CD4-positive, alpha-beta T cell treated with Interleukin-6 at 100 ng/mL for 8 hours (primary cell): ENCODE results near the gene RPL28.

Source experiments
- DNase-seq: peaks from one replicate; pipeline ENCODE4 v3.0.0-alpha.2; 2020; ENCODE audit warnings: mixed read lengths, low spot score

RPL28 gene

DNA sequence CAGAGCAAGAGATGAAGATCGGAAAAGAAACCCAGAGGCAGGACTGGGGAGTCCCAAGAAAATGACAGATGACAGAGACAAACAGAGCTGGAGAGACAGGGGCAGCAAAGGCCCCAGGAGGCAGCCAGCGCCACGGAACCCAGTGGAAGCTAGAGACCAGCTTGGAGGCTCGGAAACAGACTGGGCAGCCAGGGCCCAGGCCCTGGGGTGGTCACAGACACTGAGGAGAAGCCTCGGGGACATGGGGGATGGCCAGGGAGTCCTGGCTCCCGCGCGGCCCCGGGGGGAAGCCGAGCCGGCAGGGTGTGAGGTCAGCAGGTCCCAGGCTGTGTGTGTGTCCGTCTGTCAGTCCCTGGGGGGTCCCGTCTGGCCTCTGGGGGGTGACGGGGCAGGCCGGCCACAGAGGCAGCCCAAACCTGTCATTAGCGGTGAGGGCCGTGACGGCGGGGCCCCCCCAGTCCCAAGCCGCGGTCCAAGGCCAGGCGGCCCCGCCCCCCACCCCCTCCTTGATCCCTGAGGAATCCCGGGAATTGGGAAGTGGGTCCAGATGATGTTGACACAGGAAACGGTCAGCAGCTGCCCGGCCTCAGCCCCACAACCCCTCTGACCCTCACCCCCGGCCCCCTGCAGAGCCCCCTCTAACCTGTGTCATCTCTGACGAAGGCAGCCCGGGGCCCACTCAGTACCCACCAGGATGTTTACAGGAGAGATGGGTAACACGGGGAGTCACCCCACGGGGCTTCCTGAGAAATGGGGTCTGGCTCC is 11.6 kb upstream of the RPL28 start:
- no peak for DNase-seq

DNA sequence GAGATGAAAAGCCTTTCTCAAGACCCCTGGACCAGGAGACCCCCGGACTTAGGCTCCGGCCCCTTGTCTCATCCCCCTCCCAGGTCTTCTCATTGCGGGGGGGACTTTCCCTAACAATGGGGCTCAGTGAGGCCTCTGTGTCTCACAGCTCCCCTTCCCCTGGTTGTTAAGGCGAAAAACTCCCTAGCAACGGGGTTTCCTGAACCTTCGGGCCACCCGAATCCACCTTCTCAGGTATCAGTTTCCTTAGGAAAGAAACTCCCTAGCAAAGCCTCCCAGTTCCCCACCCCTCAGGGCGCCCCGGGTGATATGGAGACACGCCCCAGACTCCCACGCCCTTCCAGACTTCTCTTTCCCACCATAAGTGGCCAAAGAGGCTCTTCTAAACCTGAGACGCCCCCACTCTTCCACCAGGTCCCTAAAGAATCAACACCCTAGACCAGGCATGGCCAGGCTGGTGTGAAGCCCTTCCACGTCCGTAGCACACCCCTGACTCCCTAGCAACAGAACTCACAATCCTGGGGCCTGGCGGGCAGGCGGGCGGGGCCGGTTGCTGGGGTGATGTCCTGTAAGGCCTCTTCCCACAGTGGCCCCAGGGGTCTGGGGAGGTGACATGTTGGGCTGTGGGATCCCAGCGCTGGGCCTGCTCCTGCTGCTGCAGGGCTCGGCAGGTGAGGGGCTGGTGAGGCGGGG is 9.3 kb upstream of the RPL28 start, which contains the start of gene TMEM190:
TSS of gene TMEM190 (plus strand) at position 586 of the 693 bp plus-strand sequence. CDS start at position 614, 28 bp downstream.
- DNase-seq: no peak

DNA sequence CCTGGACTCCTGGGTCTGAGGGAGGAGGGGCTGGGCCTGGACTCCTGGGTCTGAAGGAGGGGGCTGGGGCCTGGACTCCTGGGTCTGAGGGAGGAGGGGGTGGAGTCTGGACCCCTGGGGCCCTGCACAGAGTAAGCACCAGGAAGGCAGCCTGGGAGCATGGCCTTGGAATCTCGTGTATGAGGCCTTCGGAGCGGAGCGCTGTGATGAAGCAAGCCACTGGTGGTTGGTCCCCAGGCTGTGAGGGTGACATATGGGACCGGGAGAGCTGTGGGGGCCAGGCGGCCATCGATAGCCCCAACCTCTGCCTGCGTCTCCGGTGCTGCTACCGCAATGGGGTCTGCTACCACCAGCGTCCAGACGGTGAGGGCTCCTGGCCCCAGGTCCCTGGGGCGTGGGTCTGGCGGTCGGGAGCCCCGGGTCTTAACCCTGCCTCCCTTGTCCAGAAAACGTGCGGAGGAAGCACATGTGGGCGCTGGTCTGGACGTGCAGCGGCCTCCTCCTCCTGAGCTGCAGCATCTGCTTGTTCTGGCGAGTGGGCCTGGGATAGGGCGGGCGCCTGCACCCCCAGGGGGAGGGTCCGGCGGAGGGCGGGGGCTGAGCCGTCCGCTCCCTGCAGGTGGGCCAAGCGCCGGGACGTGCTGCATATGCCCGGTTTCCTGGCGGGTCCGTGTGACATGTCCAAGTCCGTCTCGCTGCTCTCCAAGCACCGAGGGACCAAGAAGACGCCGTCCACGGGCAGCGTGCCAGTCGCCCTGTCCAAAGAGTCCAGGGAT is 8.2 kb upstream of the RPL28 start:
- no peak for DNase-seq

DNA sequence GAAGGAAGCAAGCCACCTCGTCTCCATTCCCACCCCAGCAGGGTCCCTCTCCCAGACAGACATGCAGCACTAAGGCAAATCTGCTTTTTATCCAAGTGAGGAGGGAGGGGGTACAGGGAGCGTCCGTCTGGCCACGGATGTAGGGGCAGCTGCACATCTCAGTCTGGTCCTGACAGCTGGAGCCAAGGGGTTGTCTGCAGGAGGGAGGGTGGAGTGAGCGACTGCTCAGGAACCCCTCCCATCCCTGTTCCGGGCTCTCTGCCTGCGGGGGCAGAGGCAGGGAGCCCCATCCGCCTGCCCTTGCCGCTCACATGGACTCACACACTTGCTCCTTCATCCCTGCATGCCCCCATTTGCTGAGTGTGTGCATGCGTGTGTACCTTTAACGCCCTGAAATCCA is 6.6 kb upstream of the RPL28 start:
- DNase-seq: no peak

DNA sequence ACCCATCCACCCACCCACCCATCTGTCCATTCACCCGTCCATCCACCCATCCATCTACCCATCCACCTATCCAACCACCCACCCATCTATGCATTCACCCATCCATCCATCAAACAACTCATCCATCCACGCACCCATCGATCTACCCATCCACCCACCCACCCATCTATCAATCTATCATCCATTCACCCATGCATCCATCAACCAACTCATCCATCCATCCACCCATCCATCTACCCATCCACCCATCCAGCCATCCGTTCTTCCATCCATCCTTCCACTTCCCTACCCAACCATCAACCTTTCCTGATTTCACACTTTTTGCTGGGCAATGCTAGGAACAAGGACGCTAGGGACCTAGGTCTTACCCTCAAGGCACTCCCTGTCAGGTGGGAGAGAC is 3.7 kb upstream of the RPL28 start:
- no peak for DNase-seq

DNA sequence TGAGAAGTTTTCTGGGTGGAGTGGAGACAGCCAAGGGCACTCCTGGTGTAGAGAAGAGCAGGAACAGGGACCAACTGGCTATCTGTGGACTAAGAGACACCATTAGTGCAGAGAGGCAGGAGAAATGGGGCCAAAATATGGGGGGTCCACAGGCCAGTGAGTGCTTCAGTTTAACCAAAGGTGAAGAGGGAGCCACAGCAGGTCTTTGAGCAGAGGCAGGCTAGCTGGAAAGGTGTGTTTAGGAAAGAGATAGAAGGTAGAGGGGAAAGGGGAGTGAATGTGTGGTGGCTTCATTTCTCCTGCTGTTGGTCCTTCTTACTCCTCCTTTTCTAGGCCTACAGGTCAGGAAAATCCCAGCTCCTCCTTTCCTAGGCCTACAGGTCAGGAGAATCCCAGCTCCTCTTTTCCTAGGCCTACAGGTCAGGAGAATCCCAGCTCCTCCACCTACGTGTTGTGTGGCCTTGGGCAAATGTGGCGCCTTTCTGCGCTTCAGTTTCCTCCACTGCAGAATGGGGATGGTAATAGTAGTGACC is 3.1 kb upstream of the RPL28 start:
- no peak for DNase-seq

DNA sequence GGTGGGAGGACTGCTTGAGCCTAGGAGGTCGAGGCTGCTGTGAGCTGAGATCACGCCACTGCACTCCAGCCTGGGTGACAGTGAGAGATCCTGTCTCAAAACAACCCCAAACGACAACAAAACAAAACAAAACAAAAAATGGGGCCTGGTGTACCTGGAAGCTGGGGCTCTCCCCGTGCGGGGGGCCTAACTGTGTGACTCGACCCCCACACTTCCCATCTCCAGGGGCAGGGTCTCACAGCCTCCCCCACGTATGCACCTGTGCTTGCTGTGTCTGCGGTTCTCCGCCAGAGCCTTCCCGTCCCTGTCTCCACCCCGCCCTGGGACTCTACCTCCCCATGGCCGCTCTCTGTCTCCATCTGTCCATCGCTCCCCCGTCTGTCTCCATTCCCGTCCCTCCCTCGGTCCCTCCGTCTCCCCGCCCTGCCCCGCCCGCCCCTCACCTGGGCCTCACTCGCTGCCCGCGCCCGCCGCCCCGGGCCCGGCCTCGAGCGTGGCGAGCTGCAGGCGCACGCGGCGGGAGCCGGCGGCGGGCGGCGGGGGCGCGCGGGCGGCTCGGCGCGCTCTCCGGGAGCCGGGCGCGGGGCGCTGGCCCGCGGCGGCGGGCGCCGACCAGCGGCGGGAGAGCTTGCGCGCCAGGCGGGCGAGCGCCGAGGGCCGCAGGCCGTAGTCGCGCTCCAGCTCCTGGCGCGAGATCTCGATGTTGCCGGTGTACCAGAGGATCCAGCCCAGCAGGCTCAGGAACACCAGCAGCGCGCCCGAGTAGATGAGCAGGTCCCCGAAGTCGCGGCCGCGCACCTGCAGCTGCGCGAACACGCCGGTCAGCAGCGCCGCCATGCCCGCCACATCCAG is 2.2 kb upstream of the RPL28 start:
- peak; percentile 17 for DNase-seq

DNA sequence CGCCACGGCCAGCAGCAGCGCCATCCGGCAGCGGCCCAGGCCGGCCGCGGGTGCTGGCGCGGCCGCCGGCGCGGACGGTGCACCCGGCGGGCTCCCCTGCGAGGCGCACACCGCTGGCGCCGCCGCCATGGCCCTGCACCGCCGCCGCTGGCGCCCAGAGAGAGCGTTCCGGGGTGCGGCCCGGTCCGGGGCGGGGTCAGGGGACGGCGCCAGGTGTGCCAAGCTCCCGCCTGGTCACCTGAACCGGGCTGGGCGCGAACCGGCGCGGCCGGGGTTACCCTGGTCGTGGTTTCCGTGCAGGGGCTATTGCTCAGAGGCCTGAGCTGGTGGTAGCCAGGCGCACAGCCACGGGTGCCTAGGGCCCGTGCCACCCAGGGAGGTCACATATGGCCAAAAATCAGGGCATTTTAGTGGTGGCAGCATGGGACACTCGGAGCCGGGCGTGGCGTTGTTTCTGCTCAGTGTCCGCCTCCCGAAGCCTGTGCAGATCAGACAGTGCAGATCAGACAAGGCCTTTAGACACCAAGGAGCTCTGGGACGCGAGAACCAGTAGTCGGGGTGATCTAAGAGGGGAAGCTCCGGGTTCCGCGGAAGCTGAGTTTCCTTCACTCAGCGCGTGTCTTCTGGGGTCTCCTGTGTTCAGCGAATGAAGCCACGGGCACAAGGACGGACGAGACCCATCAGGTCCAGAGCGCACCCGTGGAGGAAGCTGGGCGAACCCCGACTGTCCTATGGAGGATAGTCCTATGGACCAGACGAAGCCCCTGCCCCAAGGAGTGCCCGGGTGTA is 1.4 kb upstream of the RPL28 start, which contains the start of gene TMEM238:
TSS of gene TMEM238 (minus strand) at position 162 of the 789 bp plus-strand sequence. CDS start at position 129, 33 bp downstream.
- DNase-seq: peak; percentile 23

DNA sequence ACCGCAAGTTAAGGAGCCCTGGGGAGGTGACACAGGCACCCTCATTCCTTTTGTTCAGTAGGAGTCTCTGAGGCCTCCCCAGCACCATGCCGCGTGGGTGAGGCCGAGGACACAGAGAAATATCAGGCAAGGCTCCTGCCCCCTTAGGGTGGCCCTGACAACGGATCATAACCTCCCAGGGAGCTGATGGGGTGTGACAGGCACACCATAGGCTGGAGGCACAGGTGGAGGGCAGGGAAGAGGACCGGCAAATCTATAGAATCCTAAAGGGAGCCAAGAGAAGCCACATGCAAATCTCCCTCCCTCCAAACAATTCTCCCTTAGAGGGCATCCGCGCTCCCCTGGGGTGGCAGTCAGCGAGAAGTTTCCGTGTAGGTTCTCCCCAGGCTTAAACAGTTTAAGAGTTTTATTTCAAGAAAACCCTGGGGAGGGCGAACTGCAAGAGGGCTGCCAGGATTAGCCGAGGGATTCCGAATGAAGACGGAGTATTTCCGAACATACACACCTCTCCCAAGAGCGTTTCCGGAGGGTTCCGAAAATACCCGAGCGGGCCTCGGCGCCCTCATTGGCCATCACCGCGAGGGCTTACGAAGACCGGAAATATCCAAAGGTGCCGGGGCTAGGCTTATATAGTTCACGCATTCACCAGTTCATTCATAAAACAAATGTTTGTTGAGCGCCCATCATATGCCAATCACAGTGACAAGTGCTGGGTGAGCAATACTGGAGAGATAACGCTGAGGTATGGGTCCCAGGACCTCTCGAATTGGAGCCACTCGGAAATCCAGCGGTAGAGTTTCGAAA is 610 bp upstream of the RPL28 start:
- peak; percentile 97 for DNase-seq

DNA sequence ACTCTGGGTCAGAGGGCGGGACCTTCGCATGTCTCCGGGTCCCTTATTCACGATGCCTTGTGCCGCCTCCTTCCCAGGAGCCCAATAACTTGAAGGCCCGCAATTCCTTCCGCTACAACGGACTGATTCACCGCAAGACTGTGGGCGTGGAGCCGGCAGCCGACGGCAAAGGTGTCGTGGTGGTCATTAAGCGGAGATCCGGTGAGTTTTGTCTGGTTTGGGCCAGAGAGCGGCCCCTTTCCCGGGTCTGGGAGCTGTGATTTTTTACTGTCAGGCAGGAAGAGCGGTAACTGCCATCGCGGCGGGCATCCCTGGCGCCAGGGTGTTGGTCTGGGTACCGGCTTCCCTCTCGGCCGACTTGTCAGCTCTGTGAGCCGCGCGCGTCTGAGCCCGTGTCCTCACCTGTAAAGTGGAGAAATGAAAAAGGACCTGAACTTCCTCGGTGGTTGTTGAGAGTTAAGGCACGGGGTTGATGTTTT is 800 bp downstream of the RPL28 start:
- no peak for DNase-seq

DNA sequence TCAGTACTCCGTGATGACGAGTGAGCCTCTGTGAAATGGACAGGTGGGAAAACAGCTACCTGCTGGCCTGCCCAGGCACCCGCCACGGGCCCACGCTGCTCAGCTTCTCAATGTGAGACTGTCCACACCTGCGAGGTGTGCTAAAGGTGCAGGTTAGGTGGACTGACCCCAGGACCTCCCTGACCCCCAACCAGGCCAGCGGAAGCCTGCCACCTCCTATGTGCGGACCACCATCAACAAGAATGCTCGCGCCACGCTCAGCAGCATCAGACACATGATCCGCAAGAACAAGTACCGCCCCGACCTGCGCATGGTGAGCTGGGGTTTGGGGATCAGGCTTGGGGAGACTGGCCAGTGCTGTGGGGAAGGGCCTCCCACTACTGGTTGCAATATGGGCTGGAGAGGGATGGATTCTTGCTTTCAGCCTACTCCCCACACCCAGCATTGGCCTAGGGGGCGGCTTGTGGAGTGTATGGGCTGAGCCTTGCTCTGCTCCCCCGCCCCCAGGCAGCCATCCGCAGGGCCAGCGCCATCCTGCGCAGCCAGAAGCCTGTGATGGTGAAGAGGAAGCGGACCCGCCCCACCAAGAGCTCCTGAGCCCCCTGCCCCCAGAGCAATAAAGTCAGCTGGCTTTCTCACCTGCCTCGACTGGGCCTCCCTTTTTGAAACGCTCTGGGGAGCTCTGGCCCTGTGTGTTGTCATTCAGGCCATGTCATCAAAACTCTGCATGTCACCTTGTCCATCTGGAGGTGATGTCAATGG is 2.2 kb downstream of the RPL28 start:
- DNase-seq: no peak

DNA sequence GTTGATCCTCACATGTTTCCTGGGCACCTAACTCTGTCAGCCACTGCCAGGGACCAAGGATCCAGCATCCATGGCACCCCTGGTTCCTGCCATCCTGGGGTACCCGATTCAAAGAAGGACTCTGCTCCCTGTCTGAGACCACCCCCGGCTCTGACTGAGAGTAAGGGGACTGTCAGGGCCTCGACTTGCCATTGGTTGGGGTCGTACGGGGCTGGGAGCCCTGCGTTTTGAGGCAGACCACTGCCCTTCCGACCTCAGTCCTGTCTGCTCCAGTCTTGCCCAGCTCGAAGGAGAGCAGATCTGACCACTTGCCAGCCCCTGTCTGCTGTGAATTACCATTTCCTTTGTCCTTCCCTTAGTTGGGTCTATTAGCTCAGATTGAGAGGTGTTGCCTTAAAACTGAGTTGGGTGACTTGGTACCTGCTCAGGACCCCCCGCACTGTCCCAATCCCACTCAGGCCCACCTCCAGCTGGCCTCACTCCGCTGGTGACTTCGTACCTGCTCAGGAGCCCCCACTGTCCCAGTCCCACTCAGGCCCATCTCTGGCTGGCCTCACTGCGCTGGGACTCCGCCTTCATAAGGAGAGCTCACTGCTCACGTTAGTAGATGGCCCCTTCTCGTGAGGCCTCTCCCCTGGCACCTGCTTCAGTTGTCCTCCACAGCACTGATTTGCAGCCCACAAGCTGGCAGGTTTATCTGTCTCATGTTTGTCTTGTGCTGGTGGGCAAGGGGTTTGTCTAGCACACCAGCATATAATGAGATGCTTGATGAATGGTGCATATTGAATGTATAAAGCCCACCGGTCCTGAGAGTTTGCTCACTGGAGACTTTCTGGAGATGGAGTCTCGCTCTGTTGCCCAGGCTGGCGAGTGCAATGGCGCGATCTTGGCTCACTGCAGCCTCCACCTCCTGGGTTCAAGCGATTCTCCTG is 3.9 kb downstream of the RPL28 start:
- DNase-seq: no peak

DNA sequence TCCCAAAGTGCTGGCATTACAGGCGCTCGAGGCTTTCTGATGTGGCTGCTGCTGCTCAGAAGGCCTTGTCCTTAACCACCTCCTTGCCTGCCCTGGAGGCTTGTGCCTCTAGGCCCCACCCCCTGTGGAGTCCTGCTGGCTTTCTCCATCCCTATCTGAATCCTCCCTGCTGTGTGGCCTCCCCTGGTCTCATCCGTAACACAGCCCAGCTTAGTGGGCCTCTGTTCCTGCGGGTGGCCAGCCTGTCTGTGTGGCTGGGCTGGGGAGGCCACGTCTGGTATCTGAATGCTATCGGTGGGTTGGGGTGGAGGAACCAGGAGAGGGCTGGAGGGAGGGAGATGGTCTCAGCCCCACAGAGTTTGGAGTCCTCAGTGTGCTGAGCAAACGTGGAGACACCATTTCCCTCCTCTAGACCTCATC is 4.7 kb downstream of the RPL28 start:
- no peak for DNase-seq

DNA sequence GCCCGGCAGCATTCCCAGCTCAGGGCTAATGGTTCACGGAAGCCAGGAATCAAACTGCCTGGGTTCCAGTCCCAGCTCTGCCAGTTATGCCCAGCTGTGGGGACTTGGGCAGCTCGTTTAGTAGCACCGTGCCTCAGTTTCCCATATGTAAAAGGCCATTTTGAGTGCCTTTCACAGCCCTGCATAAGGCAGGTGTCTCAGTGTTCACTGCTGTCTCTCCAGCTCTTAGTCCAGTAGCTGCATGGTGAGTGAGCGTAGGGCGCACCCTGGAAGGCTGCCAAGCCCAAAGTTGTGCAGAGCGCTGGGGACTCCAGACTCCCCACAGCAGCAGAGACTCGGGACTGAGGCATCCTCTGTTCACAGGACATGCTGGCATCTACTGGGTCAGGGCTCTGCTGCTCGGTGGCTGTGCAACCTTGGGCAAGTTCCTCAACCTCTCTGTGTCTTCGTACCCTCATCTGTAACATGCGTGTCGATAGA is 5.5 kb downstream of the RPL28 start:
- no peak for DNase-seq

DNA sequence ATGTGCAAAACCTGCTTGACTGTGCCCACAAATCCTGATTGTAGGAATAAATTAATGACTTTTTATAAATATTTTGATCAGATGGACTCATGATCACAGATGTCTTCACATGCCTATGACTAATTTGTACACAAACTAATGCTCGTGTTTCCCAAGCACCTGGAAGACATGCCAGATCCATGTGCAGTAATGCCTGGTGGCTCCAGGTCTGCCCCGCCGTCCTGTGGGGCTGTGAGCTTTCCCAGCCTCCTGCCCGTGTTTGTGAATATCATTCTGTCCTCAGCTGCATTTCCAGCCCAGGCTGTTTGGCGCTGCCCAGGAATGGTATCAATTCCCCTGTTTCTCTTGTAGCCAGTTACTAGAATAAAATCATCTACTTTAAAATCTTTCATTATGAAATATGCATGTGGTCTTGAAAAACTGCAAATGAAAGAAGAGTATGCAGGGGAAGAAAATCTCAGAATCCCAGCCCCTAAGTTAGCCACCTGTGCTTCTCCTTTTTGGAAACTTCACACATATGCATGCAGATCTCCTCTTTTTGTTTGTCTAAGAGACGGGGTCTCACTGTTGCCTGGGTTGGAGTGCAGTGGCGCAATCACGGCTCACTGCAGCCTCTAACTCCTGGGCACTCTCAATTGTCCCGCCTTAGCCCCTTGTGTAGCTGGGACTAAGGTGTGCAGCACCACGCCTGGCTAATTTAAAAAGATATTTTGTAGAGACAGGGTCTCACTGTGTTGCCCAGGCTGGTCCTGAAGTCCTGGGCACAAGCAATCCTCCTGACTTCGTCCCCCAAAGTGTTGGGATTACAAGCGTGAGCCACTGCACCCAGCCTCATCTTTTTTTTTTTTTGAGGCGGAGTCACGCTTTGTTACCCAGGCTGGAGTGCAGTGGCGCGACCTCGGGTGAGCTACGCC is 6.2 kb downstream of the RPL28 start:
- no peak for DNase-seq
